Memory B cell (primary cell): Measurements from ENCODE around the gene HPCAL1.

Experiments used
- ATAC-seq: fragments of 150-1000 bp; cut with Tn5 transposase; 2 replicates; pipeline ENCODE4 v1.10.0; 2021; ENCODE audit warnings: low read depth, mild to moderate bottlenecking, moderate library complexity
- DNase-seq, 2 donors: peaks; one replicate each; pipeline ENCODE4 v3.0.0; 2022; ENCODE audit warnings: low spot score in 2 of 2
- H3K27ac Mint-ChIP-seq: one replicate; pipeline ENCODE4 v1.8.0; 2022; ENCODE audit warnings: mild to moderate bottlenecking, moderate library complexity, mixed read lengths
- H3K27me3 Mint-ChIP-seq: one replicate; pipeline ENCODE4 v1.8.0; 2022; ENCODE audit warnings: mixed read lengths
- H3K36me3 Mint-ChIP-seq: one replicate; pipeline ENCODE4 v1.8.0; 2022; ENCODE audit warnings: mild to moderate bottlenecking, mixed read lengths
- H3K4me1 Mint-ChIP-seq: one replicate; pipeline ENCODE4 v1.8.0; 2022; ENCODE audit warnings: mixed read lengths
- H3K4me3 Mint-ChIP-seq: one replicate; pipeline ENCODE4 v1.8.0; 2022; ENCODE audit warnings: mild to moderate bottlenecking, moderate library complexity, mixed read lengths
- H3K9me3 Mint-ChIP-seq: one replicate; pipeline ENCODE4 v1.8.0; 2022; ENCODE audit warnings: mixed read lengths

The HPCAL1 gene

GRCh38 chr2:10389573-10389972 lies 86.9 kb downstream of the HPCAL1 start:
- DNase-seq (no peak), ATAC-seq (no peak)
- H3K27me3 Mint-ChIP-seq, result no peaks in the 10 kb centered on the region
- H3K4me3 Mint-ChIP-seq, result no peak overlapping the region
- H3K4me1 Mint-ChIP-seq, result peaks cover 42% of the 10 kb centered on the region
- no peaks in the 10 kb centered on the region for H3K9me3 Mint-ChIP-seq
- H3K36me3 Mint-ChIP-seq, result peaks cover 6% of the 10 kb centered on the region
- H3K27ac Mint-ChIP-seq, result no peak overlapping the region

- ATAC-seq, result no peak
- Mint-ChIP-seq H3K27ac (no peak overlapping the region), H3K4me1 (peaks cover 45% of the 10 kb centered on the region)
Observed at GRCh38 chr2:10390369-10390801, 87.7 kb downstream of the HPCAL1 start.

GRCh38 chr2:10392100-10392499 lies 89.4 kb downstream of the HPCAL1 start:
- Mint-ChIP-seq H3K27ac (peak overlapping the region; percentile 47), H3K36me3 (peaks cover 6% of the 10 kb centered on the region), H3K4me3 (no peak overlapping the region), H3K9me3 (no peaks in the 10 kb centered on the region), H3K4me1 (peaks cover 46% of the 10 kb centered on the region), H3K27me3 (no peaks in the 10 kb centered on the region)
- no peak for DNase-seq
- ATAC-seq, result no peak

More at GRCh38 chr2:10390369-10390801, 87.7 kb downstream of the HPCAL1 start:
- DNase-seq, result no peak
- Mint-ChIP-seq H3K4me3 (no peak overlapping the region), H3K9me3 (no peaks in the 10 kb centered on the region), H3K27me3 (no peaks in the 10 kb centered on the region), H3K36me3 (peaks cover 6% of the 10 kb centered on the region)

GRCh38 chr2:10392548-10392947 lies 89.8 kb downstream of the HPCAL1 start:
- Mint-ChIP-seq H3K4me1 (peaks cover 47% of the 10 kb centered on the region), H3K27ac (peak overlapping the region; percentile 47), H3K27me3 (no peaks in the 10 kb centered on the region), H3K4me3 (no peak overlapping the region), H3K36me3 (peaks cover 4% of the 10 kb centered on the region), H3K9me3 (no peaks in the 10 kb centered on the region)
- ATAC-seq, result no peak
- DNase-seq, result no peak

GRCh38 chr2:10392951-10393639 lies 90.4 kb downstream of the HPCAL1 start:
- H3K9me3 Mint-ChIP-seq, result no peaks in the 10 kb centered on the region
- H3K27ac Mint-ChIP-seq, result peak overlapping the region; percentile 47
- H3K4me1 Mint-ChIP-seq, result peaks cover 46% of the 10 kb centered on the region
- DNase-seq, result no peak
- H3K36me3 Mint-ChIP-seq, result peaks cover 3% of the 10 kb centered on the region
- no peaks in the 10 kb centered on the region for H3K27me3 Mint-ChIP-seq
- no peak overlapping the region for H3K4me3 Mint-ChIP-seq
- no peak for ATAC-seq

GRCh38 chr2:10393640-10393982 lies 90.9 kb downstream of the HPCAL1 start:
- H3K27me3 Mint-ChIP-seq, result no peaks in the 10 kb centered on the region
- H3K27ac Mint-ChIP-seq, result no peak overlapping the region
- H3K9me3 Mint-ChIP-seq, result no peaks in the 10 kb centered on the region
- no peak for ATAC-seq
- no peak for DNase-seq
- H3K4me1 Mint-ChIP-seq, result peaks cover 44% of the 10 kb centered on the region
- no peak overlapping the region for H3K4me3 Mint-ChIP-seq
- peaks cover 3% of the 10 kb centered on the region for H3K36me3 Mint-ChIP-seq

- Mint-ChIP-seq H3K27me3 (no peaks in the 10 kb centered on the region), H3K4me3 (peak overlapping the region; percentile 37), H3K4me1 (peaks cover 39% of the 10 kb centered on the region), H3K36me3 (peaks cover 9% of the 10 kb centered on the region), H3K27ac (peak overlapping the region; percentile 79), H3K9me3 (no peaks in the 10 kb centered on the region)
- DNase-seq (no peak), ATAC-seq (peak; percentile 97)
Observed at GRCh38 chr2:10395893-10396292, 93.2 kb downstream of the HPCAL1 start.

- Mint-ChIP-seq H3K4me1 (peaks cover 40% of the 10 kb centered on the region), H3K36me3 (peaks cover 13% of the 10 kb centered on the region), H3K9me3 (no peaks in the 10 kb centered on the region), H3K27ac (peak overlapping the region; percentile 79), H3K27me3 (no peaks in the 10 kb centered on the region), H3K4me3 (no peak overlapping the region)
- ATAC-seq (no peak), DNase-seq (no peak)
Observed at GRCh38 chr2:10396464-10396863, 93.8 kb downstream of the HPCAL1 start.

GRCh38 chr2:10397297-10397875 lies 94.7 kb downstream of the HPCAL1 start:
- Mint-ChIP-seq H3K9me3 (no peaks in the 10 kb centered on the region), H3K27me3 (no peaks in the 10 kb centered on the region), H3K27ac (no peak overlapping the region), H3K4me1 (peaks cover 39% of the 10 kb centered on the region), H3K4me3 (no peak overlapping the region), H3K36me3 (peaks cover 11% of the 10 kb centered on the region)
- ATAC-seq, result no peak
- DNase-seq, result no peak

- peaks cover 39% of the 10 kb centered on the region for H3K4me1 Mint-ChIP-seq
- H3K36me3 Mint-ChIP-seq, result peaks cover 10% of the 10 kb centered on the region
- H3K4me3 Mint-ChIP-seq, result no peak overlapping the region
- H3K27me3 Mint-ChIP-seq, result no peaks in the 10 kb centered on the region
- no peak overlapping the region for H3K27ac Mint-ChIP-seq
- DNase-seq (no peak), ATAC-seq (no peak)
- H3K9me3 Mint-ChIP-seq, result no peaks in the 10 kb centered on the region
Observed at GRCh38 chr2:10397878-10398277, 95.2 kb downstream of the HPCAL1 start.

- Mint-ChIP-seq H3K27me3 (no peaks in the 10 kb centered on the region), H3K36me3 (peaks cover 10% of the 10 kb centered on the region), H3K9me3 (no peaks in the 10 kb centered on the region), H3K27ac (peak overlapping the region; percentile 75), H3K4me3 (no peak overlapping the region), H3K4me1 (peaks cover 39% of the 10 kb centered on the region)
- DNase-seq (no peak), ATAC-seq (no peak)
Observed at GRCh38 chr2:10398496-10398895, 95.8 kb downstream of the HPCAL1 start.

GRCh38 chr2:10399358-10399757 lies 96.7 kb downstream of the HPCAL1 start:
- ATAC-seq (no peak), DNase-seq (no peak)
- Mint-ChIP-seq H3K36me3 (peaks cover 12% of the 10 kb centered on the region), H3K27ac (peak overlapping the region; percentile 89), H3K27me3 (no peaks in the 10 kb centered on the region), H3K9me3 (no peaks in the 10 kb centered on the region), H3K4me1 (peaks cover 42% of the 10 kb centered on the region), H3K4me3 (no peak overlapping the region)

GRCh38 chr2:10400002-10400401 lies 97.3 kb downstream of the HPCAL1 start:
- no peak for DNase-seq
- no peak for ATAC-seq
- H3K4me1 Mint-ChIP-seq, result peaks cover 40% of the 10 kb centered on the region
- H3K9me3 Mint-ChIP-seq, result no peaks in the 10 kb centered on the region
- no peak overlapping the region for H3K4me3 Mint-ChIP-seq
- H3K27ac Mint-ChIP-seq, result peak overlapping the region; percentile 89
- H3K27me3 Mint-ChIP-seq, result no peaks in the 10 kb centered on the region
- peaks cover 12% of the 10 kb centered on the region for H3K36me3 Mint-ChIP-seq

- Mint-ChIP-seq H3K4me3 (no peak overlapping the region), H3K9me3 (no peaks in the 10 kb centered on the region), H3K4me1 (peaks cover 35% of the 10 kb centered on the region), H3K27ac (peak overlapping the region; percentile 89), H3K36me3 (peaks cover 12% of the 10 kb centered on the region), H3K27me3 (no peaks in the 10 kb centered on the region)
- DNase-seq (no peak), ATAC-seq (no peak)
Observed at GRCh38 chr2:10400568-10400977, 97.9 kb downstream of the HPCAL1 start.
